ENCODE results near the gene ENO1. TPM values are rescaled to one million over a fixed set of nuclear protein-coding genes. Genes with fewer than 3 reads are reported as not detected.

Gene ENO1
- total RNA-seq, 1 experiment from 2014 or later = 2,334 TPM

DNA sequence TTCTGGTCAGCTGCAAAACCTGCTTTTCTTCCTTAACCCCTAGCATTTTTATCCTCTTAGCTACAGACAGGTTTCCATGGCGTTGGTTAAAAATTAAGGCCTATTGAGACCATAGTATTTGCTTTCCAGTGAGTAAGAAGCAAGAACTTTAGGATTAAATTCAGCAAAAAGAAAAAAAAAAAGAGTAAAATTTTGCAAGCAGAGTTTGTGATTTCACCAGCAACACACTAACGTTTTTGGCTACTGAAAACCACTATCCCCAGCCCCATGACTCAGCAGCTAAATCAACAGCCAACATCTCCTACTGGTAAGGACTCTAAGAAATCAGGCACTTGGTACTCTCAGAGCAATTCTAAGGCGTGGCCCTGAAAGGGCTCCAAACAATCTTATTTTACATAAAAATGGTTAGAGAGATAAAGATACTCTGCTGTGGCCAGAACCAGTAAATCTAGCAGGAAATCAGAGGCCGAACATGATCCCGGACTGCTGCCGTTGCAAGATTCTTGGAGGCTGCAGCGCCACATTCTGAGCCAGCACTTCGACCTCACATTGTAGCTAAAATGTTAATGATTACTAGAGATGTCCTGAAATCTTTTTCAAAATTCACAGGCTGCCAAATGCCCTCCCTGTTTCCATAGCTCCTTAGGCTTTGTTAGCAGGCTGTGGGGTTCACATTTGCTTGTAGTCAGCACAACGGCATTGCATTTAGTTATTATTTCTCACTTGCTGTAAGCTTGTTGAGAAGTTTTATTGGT, 1.6 kb upstream of the ENO1 start:
- TF ChIP-seq EGR1 (IDR thresholded peaks at IDR 0.05; ENCODE audit: low read depth) (no peak), ELF1 (IDR thresholded peaks at IDR 0.05; ENCODE audit: borderline replicate concordance, low read depth) (no peak), FOSL1 (IDR thresholded peaks at IDR 0.05; ENCODE audit: low read depth) (no peak), CTCF (IDR thresholded peaks at IDR 0.05 in 2 of 3, conservative IDR thresholded peaks at IDR 0.05 in 1 of 3; ENCODE audit: borderline replicate concordance in 1 of 3, insufficient read depth in 1 of 3, low read depth in 2 of 3, low read length in 2 of 3) (no peak), EZH2phosphoT487 (IDR thresholded peaks at IDR 0.05; ENCODE audit: borderline replicate concordance) (no peak), SRF (IDR thresholded peaks at IDR 0.05; ENCODE audit: low read depth) (no peak), POLR2A (IDR thresholded peaks at IDR 0.05; ENCODE audit: borderline replicate concordance, extremely low read depth, insufficient read depth, insufficient read length) (no peak), YY1 (IDR thresholded peaks at IDR 0.05; ENCODE audit: extremely low read depth, insufficient replicate concordance, low read depth, low read length) (no peak), CBX3 (IDR thresholded peaks at IDR 0.05; ENCODE audit: low read depth) (no peak), POLR2AphosphoS5 (IDR thresholded peaks at IDR 0.05; ENCODE audit: low read depth, low read length) (no peak), RAD21 (IDR thresholded peaks at IDR 0.05; ENCODE audit: low read depth) (no peak), ZFX (IDR thresholded peaks at IDR 0.05) (no peak), REST (IDR thresholded peaks at IDR 0.05; ENCODE audit: low read depth) (no peak), EZH2 (IDR thresholded peaks at IDR 0.05) (no peak), SP1 (IDR thresholded peaks at IDR 0.05; ENCODE audit: low read depth) (no peak), ZBTB33 (IDR thresholded peaks at IDR 0.05; ENCODE audit: extremely low read depth, insufficient replicate concordance, low read length) (no peak), MAX (IDR thresholded peaks at IDR 0.05) (no peak), TCF7L2 (IDR thresholded peaks at IDR 0.05; ENCODE audit: borderline replicate concordance, extremely low read depth, insufficient read depth, insufficient read length) (no peak), JUND (IDR thresholded peaks at IDR 0.05) (no peak)
- Histone ChIP-seq H3K9me3 (ENCODE audit: control insufficient read depth in 1 of 2, insufficient read depth in 1 of 2, low read depth in 1 of 2, low read length in 2 of 2) (no peaks in the 10 kb centered on the region), H2AFZ (ENCODE audit: low read depth, low read length, poor library complexity, severe bottlenecking) (no peak overlapping the region), H3K9ac (ENCODE audit: low read length) (peak overlapping the region; percentile 100), H3K9me2 (ENCODE audit: insufficient read depth) (no peaks in the 10 kb centered on the region), H3K4me3 (replicated peaks in 1 of 2; ENCODE audit: low read depth in 1 of 2, low read length in 2 of 2) (peak overlapping the region; percentile 29 to 88), H3K4me2 (ENCODE audit: low read length) (peak overlapping the region; percentile 84), H3K27ac (ENCODE audit: low read depth, low read length) (peak overlapping the region; percentile 99), H3K27me3 (ENCODE audit: insufficient read depth, low read length) (no peaks in the 10 kb centered on the region), H4K20me1 (ENCODE audit: insufficient read depth) (peaks cover 13% of the 10 kb centered on the region; the same call in 1 of the 2 replicates), H3K36me3 (ENCODE audit: control insufficient read depth in 1 of 2, insufficient read depth in 2 of 2, low read length in 2 of 2) (peaks cover 12 to 24% of the 10 kb centered on the region in 2 experiments; a peak in 2 of 4 replicates), H3K79me2 (ENCODE audit: insufficient read depth, low read length) (peaks cover 41% of the 10 kb centered on the region), H3K4me1 (ENCODE audit: control insufficient read depth in 1 of 2, insufficient read depth in 2 of 2, low read length in 2 of 2) (peaks cover 29 to 54% of the 10 kb centered on the region in 2 experiments)
- ATAC-seq = no peak
- intact Hi-C loops (cut with micrococcal nuclease) = no loop called here
- BruUV-seq (replicated peaks) = no TSS peak
- POLR2A ChIA-PET = interaction anchor here (1.0 to 1.5 kb wide), 4 partner anchors 19 to 28 kb away, joined by 3 read pairs; no protein-coding TSS in a partner anchor
- DNase-seq (ENCODE audit: low read depth, low spot score) = no peak
- RAD21 ChIA-PET (ENCODE audit: low non-redundant PET in 1 of 2, low total read pairs in 2 of 2, uncharacterized antibody in 2 of 2, unreplicated experiment in 2 of 2) = no interaction called here
- CTCF ChIA-PET = interaction anchor here (0.6 to 1.1 kb wide), 2 partner anchors 22 to 651 kb away, joined by 4 to 5 read pairs; no protein-coding TSS in a partner anchor

Data from HCT116 (cell line).